Keratinocyte (primary cell): ENCODE data around the gene GYG1.

Experiments used
- CTCF ChIP-seq, 3 experiments: IDR thresholded peaks in 1 of 3; conservative IDR thresholded peaks in 1 of 3; optimal IDR thresholded peaks in 1 of 3; 2 replicates in 2 of 3; 3 replicates in 1 of 3; pipeline versions ENCODE3 to v1.5.1; 2011; ENCODE audit warnings: low read length in 3 of 3, mild to moderate bottlenecking in 3 of 3, moderate library complexity in 2 of 3, control low read depth in 1 of 3, inconsistent platforms in 1 of 3; ENCODE audit not compliant: insufficient read depth in 2 of 3; ENCODE audit errors: extremely low read depth in 1 of 3
- EZH2 ChIP-seq: IDR thresholded peaks from one replicate; pipeline ENCODE4 v1.6.1; 2012; ENCODE audit warnings: inconsistent platforms, mild to moderate bottlenecking, low read length, moderate library complexity

GRCh38 chr3:149016242-149016641 lies 24.9 kb downstream of the GYG1 start:
- no peak for TF ChIP-seq CTCF (optimal IDR thresholded peaks at IDR 0.05 in 1 of 3, IDR thresholded peaks at IDR 0.05 in 1 of 3, conservative IDR thresholded peaks at IDR 0.05 in 1 of 3; ENCODE audit: extremely low read depth in 1 of 3, insufficient read depth in 2 of 3, low read length in 3 of 3)
- no peak for TF ChIP-seq EZH2
